ENCODE data around the gene CD82. TPM values are rescaled to one million over a fixed set of nuclear protein-coding genes. Genes with fewer than 3 reads are reported as not detected.

The CD82 gene
- total RNA-seq, 1 experiment from 2014 or later, result 30.7 TPM

DNA sequence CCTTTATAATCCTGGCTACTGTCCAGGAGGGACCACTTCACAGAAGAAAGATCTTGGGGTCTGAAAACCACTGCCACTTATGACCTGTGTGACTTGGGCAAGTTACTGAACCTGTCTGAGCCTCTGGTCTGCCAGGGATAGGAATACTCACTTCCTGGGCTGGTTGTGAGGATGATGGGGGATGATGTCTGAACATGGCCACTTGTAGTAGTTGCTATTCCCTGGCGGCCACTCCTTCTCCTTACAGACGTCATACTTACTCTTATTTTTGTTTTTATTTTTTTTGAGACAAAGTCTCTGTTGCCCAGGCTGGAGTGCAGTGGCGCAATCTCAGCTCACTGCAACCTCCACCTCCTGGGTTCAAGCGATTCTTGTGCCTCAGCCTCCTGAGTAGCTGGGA is 26.1 kb downstream of the CD82 start:
- intact Hi-C loops (cut with micrococcal nuclease; ENCODE audit: unreplicated experiment), result no loop called here
- Histone ChIP-seq H3K9me2 (ENCODE audit: insufficient read depth) (no peaks in the 10 kb centered on the region), H3K9me3 (ENCODE audit: insufficient read depth, low read depth) (no peaks in the 10 kb centered on the region), H3K4me2 (no peak overlapping the region), H3K4me1 (replicated peaks; ENCODE audit: insufficient read depth) (no peaks in the 10 kb centered on the region), H3K79me2 (ENCODE audit: low read depth) (no peaks in the 10 kb centered on the region), H3K27ac (no peak overlapping the region), H3K4me3 (no peak overlapping the region), H3F3A (ENCODE audit: insufficient read depth, low read depth) (no peaks in the 10 kb centered on the region), H3K36me3 (ENCODE audit: low read depth) (no peaks in the 10 kb centered on the region), H3K27me3 (ENCODE audit: insufficient read depth, low read depth) (no peaks in the 10 kb centered on the region), H2AFZ (no peak overlapping the region), H4K20me1 (ENCODE audit: insufficient read depth) (no peaks in the 10 kb centered on the region)
- TF ChIP-seq EZH2 (IDR thresholded peaks at IDR 0.05; ENCODE audit: low read depth), result no peak
- TF ChIP-seq CTCF (conservative IDR thresholded peaks at IDR 0.05), result no peak
- DNase-seq, result no peak
- CTCF ChIA-PET, result no interaction called here
- POLR2A ChIA-PET (ENCODE audit: unreplicated experiment), result no interaction called here
- BruUV-seq (replicated peaks), result no TSS peak

GRCh38 chr11:44592125-44592940 is 26.9 kb downstream of the CD82 start:
- H2AFZ ChIP-seq, result no peak overlapping the region
- ChIA-PET POLR2A (ENCODE audit: unreplicated experiment) (interaction anchor here (1.1 kb wide), 1 partner anchor 27 kb away, joined by 10 read pairs; the partner anchor contains the start of gene CD82), CTCF (no interaction called here)
- H3K9me3 ChIP-seq (ENCODE audit: insufficient read depth, low read depth), result no peaks in the 10 kb centered on the region
- H3K4me3 ChIP-seq, result no peak overlapping the region
- H3K27me3 ChIP-seq (ENCODE audit: insufficient read depth, low read depth), result no peaks in the 10 kb centered on the region
- no peak for DNase-seq
- no peaks in the 10 kb centered on the region for H3K79me2 ChIP-seq (ENCODE audit: low read depth)
- no peaks in the 10 kb centered on the region for H3K9me2 ChIP-seq (ENCODE audit: insufficient read depth)
- no peaks in the 10 kb centered on the region for H3F3A ChIP-seq (ENCODE audit: insufficient read depth, low read depth)
- H3K4me1 ChIP-seq (replicated peaks; ENCODE audit: insufficient read depth), result no peaks in the 10 kb centered on the region
- no peaks in the 10 kb centered on the region for H3K36me3 ChIP-seq (ENCODE audit: low read depth)
- TF ChIP-seq EZH2 (IDR thresholded peaks at IDR 0.05; ENCODE audit: low read depth) (no peak), CTCF (conservative IDR thresholded peaks at IDR 0.05) (no peak)
- no peak overlapping the region for H3K27ac ChIP-seq
- H4K20me1 ChIP-seq (ENCODE audit: insufficient read depth), result no peaks in the 10 kb centered on the region
- intact Hi-C loops (cut with micrococcal nuclease; ENCODE audit: unreplicated experiment), result loop anchor here (2.0 kb wide), 1 partner anchor 36 kb away; no protein-coding TSS in a partner anchor
- no TSS peak for BruUV-seq (replicated peaks)
- no peak overlapping the region for H3K4me2 ChIP-seq

GRCh38 chr11:44593251-44593650 is 27.8 kb downstream of the CD82 start:
- TF ChIP-seq CTCF (conservative IDR thresholded peaks at IDR 0.05) (no peak), EZH2 (IDR thresholded peaks at IDR 0.05; ENCODE audit: low read depth) (no peak)
- CTCF ChIA-PET, result no interaction called here
- H3K27me3 ChIP-seq (ENCODE audit: insufficient read depth, low read depth), result no peaks in the 10 kb centered on the region
- no peak for DNase-seq
- POLR2A ChIA-PET (ENCODE audit: unreplicated experiment), result interaction anchor here (1.1 kb wide), 1 partner anchor 28 kb away, joined by 10 read pairs; the partner anchor contains the start of gene CD82
- H3K36me3 ChIP-seq (ENCODE audit: low read depth), result no peaks in the 10 kb centered on the region
- no TSS peak for BruUV-seq (replicated peaks)
- no peak overlapping the region for H3K27ac ChIP-seq
- H4K20me1 ChIP-seq (ENCODE audit: insufficient read depth), result no peaks in the 10 kb centered on the region
- no peaks in the 10 kb centered on the region for H3K9me3 ChIP-seq (ENCODE audit: insufficient read depth, low read depth)
- H3K4me1 ChIP-seq (replicated peaks; ENCODE audit: insufficient read depth), result no peaks in the 10 kb centered on the region
- H2AFZ ChIP-seq, result no peak overlapping the region
- intact Hi-C loops (cut with micrococcal nuclease; ENCODE audit: unreplicated experiment), result loop anchor here (2.0 kb wide), 1 partner anchor 36 kb away; no protein-coding TSS in a partner anchor
- no peaks in the 10 kb centered on the region for H3F3A ChIP-seq (ENCODE audit: insufficient read depth, low read depth)
- no peak overlapping the region for H3K4me3 ChIP-seq
- H3K4me2 ChIP-seq, result no peak overlapping the region
- no peaks in the 10 kb centered on the region for H3K79me2 ChIP-seq (ENCODE audit: low read depth)
- H3K9me2 ChIP-seq (ENCODE audit: insufficient read depth), result no peaks in the 10 kb centered on the region
